Ovary (tissue), 9 donors: Measurements from ENCODE around the gene IGF1R. TPM values are rescaled to one million over a fixed set of nuclear protein-coding genes. Genes with fewer than 3 reads are reported as not detected.

Experiments
- DNase-seq, 5 donors: peaks; one replicate each; pipeline ENCODE4 v3.0.0-alpha.2; 2019 to 2020
- H3K27ac ChIP-seq, 2 donors: fragments of 200-600 bp; one replicate each; pipeline versions ENCODE4 v1.5.1 to v1.8.0; 2019 to 2022
- H3K27me3 ChIP-seq: fragments of 200-600 bp; one replicate; pipeline ENCODE4 v1.8.0; 2022
- H3K36me3 ChIP-seq: fragments of 200-600 bp; sonication (generic); one replicate; pipeline ENCODE4 v1.5.1; 2019
- H3K4me1 ChIP-seq: one replicate; pipeline ENCODE4 v1.8.1; 2013; ENCODE audit warnings: mild to moderate bottlenecking, moderate library complexity; ENCODE audit not compliant: insufficient read depth
- H3K4me3 ChIP-seq: fragments of 200-600 bp; sonication (generic); one replicate; pipeline ENCODE4 v1.5.1; 2017
- H3K9me3 ChIP-seq, 2 donors: fragments of 200-600 bp in 1 of 2; sonication (generic) in 1 of 2; one replicate each; pipeline versions ENCODE4 v1.5.1 to v1.8.1; 2013 to 2019; ENCODE audit warnings: mild to moderate bottlenecking in 1 of 2, moderate library complexity in 1 of 2
- EP300 ChIP-seq: sonication (generic); formaldehyde crosslinking; IDR thresholded peaks from one replicate; pipeline ENCODE4 v1.6.1; 2017; ENCODE audit warnings: antibody characterized with exemption
- POLR2A ChIP-seq: fragments of 450-650 bp; IDR thresholded peaks from one replicate; pipeline ENCODE4 v1.6.1; 2017; ENCODE audit warnings: antibody characterized with exemption, mild to moderate bottlenecking, moderate library complexity
- WGBS, 3 donors: extraction: QIAGEN DNeasy Blood & Tissue Kit in 1 of 3; methylation state at CpG; one replicate each; pipeline versions ENCODE4 v1.1.5 to v1.1.7; 2013 to 2017; 5-methylcytosine and 5-hydroxymethylcytosine counted together
- intact Hi-C, 4 donors: fragments of 100-400 bp; cut with DNase I; formaldehyde crosslinking; loops; one replicate each; pipeline versions ENCODE4 v1.11.0 to v1.15.1; 2022 to 2023
- polyA plus RNA-seq, 2 donors: library from polyadenylated mRNA; stranded (reverse); fragments of 200-250 nt in 1 of 2; fragments of 350-450 nt in 1 of 2; fragmentation: Illumina TruSeq in 1 of 2; extraction: RNeasy Lipid Tissue Mini Kit (QIAGEN cat#74804) in 1 of 2; gene quantifications; one replicate each; pipeline ENCODE4 v1.2.3, GENCODE V29; 2013 to 2014
- total RNA-seq, 7 donors: library from RNA; depleted of rRNA in 2 of 7; stranded (reverse); fragments of >200 nt in 2 of 7; fragmentation: NEBNext Ultra II Directional in 3 of 7; extraction: Animal tissue kit (Norgen Biotek cat#: 25700) in 3 of 7; gene quantifications; one replicate each; pipeline versions ENCODE4 v1.1.0 to v1.2.4, GENCODE V29; 2016 to 2023
- TF ChIP-seq, protein P1 (sequence below), 3 donors: fragments of 450-650 bp in 2 of 3; fragments of 200-600 bp in 1 of 3; IDR thresholded peaks; one replicate each; pipeline versions ENCODE4 v1.5.1 to v1.8.0; 2016 to 2022; ENCODE audit warnings: antibody characterized with exemption in 3 of 3, mild to moderate bottlenecking in 1 of 3
- donor health status: DM: no; HTN: no; CAD: no; lungs with moderate emphysema.
- donor health status: DM: no; HTN: no; CAD: no.
- donor health status: Bipolar disorder and iron deficiency.
- donor health status: DM: yes; HTN: yes; CAD: no.
- donor health status: DM: no; HTN: no; CAD: no.
- donor health status: DM: yes; HTN: yes; CAD: no.

The IGF1R gene
- total and polyA plus RNA-seq, 9 donors = 15.4 to 88.7 (median 68.9) TPM

- 45 to 63% (median 58%) methylated on average over 50 of the region's 50 CpGs for WGBS, 3 donors
- peak; percentile 68 to 89 (median 82) for DNase-seq
- TF ChIP-seq POLR2A (no peak), EP300 (no peak)
- TF ChIP-seq, protein P1, sequence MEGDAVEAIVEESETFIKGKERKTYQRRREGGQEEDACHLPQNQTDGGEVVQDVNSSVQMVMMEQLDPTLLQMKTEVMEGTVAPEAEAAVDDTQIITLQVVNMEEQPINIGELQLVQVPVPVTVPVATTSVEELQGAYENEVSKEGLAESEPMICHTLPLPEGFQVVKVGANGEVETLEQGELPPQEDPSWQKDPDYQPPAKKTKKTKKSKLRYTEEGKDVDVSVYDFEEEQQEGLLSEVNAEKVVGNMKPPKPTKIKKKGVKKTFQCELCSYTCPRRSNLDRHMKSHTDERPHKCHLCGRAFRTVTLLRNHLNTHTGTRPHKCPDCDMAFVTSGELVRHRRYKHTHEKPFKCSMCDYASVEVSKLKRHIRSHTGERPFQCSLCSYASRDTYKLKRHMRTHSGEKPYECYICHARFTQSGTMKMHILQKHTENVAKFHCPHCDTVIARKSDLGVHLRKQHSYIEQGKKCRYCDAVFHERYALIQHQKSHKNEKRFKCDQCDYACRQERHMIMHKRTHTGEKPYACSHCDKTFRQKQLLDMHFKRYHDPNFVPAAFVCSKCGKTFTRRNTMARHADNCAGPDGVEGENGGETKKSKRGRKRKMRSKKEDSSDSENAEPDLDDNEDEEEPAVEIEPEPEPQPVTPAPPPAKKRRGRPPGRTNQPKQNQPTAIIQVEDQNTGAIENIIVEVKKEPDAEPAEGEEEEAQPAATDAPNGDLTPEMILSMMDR (IDR thresholded peaks at IDR 0.05) = no peak
- intact Hi-C loops = loop anchor here in 1 of 4 donors (10.0 kb wide), 1 partner anchor 209 kb away; no protein-coding TSS in a partner anchor
- no peaks in the 10 kb centered on the region for H3K36me3 ChIP-seq
- peak overlapping the region; percentile 31 for H3K4me3 ChIP-seq
- H3K9me3 ChIP-seq = no peaks in the 10 kb centered on the region
- no peaks in the 10 kb centered on the region for H3K27me3 ChIP-seq
- H3K4me1 ChIP-seq = peaks cover 22% of the 10 kb centered on the region
- peak overlapping the region in 1 of 2 donors; percentile 69 for H3K27ac ChIP-seq
Observed at GRCh38 chr15:98865397-98866339, 217.3 kb downstream of the IGF1R start.

GRCh38 chr15:98866511-98866910 lies 218.2 kb downstream of the IGF1R start:
- TF ChIP-seq POLR2A (no peak), EP300 (no peak)
- TF ChIP-seq, protein P1 (IDR thresholded peaks at IDR 0.05) = no peak
- no peaks in the 10 kb centered on the region for H3K27me3 ChIP-seq
- DNase-seq = peak in 2 of 5 donors; percentile 50
- no peaks in the 10 kb centered on the region for H3K9me3 ChIP-seq
- intact Hi-C loops = loop anchor here in 1 of 4 donors (10.0 kb wide), 1 partner anchor 208 kb away; no protein-coding TSS in a partner anchor
- H3K4me3 ChIP-seq = peak overlapping the region; percentile 31
- peak overlapping the region; percentile 43 to 69 for H3K27ac ChIP-seq
- H3K4me1 ChIP-seq = peaks cover 22% of the 10 kb centered on the region
- H3K36me3 ChIP-seq = no peaks in the 10 kb centered on the region
- 2 to 7% (median 7%) methylated on average over 11 of the region's 11 CpGs for WGBS, 3 donors

- H3K27ac ChIP-seq = no peak overlapping the region
- WGBS, 3 donors = 80 to 92% (median 90%) methylated on average over 6 of the region's 6 CpGs
- no peak for TF ChIP-seq EP300
- TF ChIP-seq, protein P1 (IDR thresholded peaks at IDR 0.05) = no peak
- no peak for TF ChIP-seq POLR2A
- no peaks in the 10 kb centered on the region for H3K27me3 ChIP-seq
- no peaks in the 10 kb centered on the region for H3K36me3 ChIP-seq
- no peak for DNase-seq
- H3K9me3 ChIP-seq = no peaks in the 10 kb centered on the region
- intact Hi-C loops = loop anchor here in 1 of 4 donors (10.0 kb wide), 1 partner anchor 206 kb away; no protein-coding TSS in a partner anchor
- no peak overlapping the region for H3K4me3 ChIP-seq
- H3K4me1 ChIP-seq = peaks cover 20% of the 10 kb centered on the region
Observed at GRCh38 chr15:98868564-98868963, 220.2 kb downstream of the IGF1R start.

GRCh38 chr15:98870788-98871187 lies 222.4 kb downstream of the IGF1R start:
- no peak for DNase-seq
- TF ChIP-seq POLR2A = no peak
- TF ChIP-seq, protein P1 (IDR thresholded peaks at IDR 0.05) = no peak
- Histone ChIP-seq H3K27me3 (no peaks in the 10 kb centered on the region), H3K27ac (no peak overlapping the region), H3K4me1 (peaks cover 23% of the 10 kb centered on the region), H3K9me3 (no peaks in the 10 kb centered on the region), H3K4me3 (no peak overlapping the region), H3K36me3 (no peaks in the 10 kb centered on the region)
- intact Hi-C loops = no loop called here
- WGBS, 3 donors = 81 to 90% (median 88%) methylated on average over 6 of the region's 6 CpGs
